ENCODE measurements around the gene SPATA33. TPM values are rescaled to one million over a fixed set of nuclear protein-coding genes. Genes with fewer than 3 reads are reported as not detected.

SPATA33 gene
- 0.43 and 1.7 TPM in 2 replicates for total RNA-seq

DNA sequence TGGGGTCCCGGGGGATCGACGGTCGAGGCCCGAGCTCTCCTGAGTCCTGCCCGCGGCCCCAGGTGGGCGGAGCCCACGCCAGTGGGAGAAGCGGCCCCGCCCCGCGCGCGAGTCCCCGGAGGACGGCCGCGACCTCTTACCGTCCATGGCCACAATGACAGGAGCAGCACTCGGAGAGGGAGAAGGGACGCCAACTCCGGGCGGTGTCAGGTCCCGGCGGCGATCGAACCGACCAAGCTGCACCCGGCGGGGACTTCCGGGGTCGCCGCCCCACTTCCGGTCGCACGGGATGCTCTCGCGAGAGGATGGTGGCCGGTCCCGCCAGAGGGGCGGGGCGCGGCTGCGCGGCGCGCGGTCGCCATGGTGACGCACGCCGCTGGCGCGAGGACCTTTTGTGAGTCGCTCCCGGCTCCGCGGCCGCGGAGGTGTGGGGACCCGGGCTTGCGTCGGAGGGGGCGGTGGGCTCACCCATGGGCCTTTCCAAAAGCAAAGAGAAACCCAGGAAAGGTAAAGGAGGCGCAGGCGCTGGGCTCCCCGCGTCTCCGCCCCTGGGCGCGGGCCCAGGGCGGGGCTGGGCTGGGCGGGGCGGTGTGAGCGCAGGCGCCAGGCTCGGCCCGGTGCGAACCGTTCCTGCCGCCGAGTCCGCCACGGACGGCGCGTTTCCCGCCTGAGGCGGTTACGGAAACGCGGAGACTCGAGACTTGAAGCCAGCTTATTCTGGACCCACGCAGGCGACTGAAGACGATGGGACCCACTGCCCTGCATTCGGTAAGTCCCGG lies at the start of gene SPATA33, which contains the start of gene CHMP1A:
TSS of gene SPATA33 (plus strand) at position 395 of the 779 bp plus-strand sequence. CDS start at position 471, 76 bp downstream.
TSS of gene CHMP1A (minus strand) at position 267 of the 779 bp plus-strand sequence. CDS start at position 147, 120 bp downstream.

DNA sequence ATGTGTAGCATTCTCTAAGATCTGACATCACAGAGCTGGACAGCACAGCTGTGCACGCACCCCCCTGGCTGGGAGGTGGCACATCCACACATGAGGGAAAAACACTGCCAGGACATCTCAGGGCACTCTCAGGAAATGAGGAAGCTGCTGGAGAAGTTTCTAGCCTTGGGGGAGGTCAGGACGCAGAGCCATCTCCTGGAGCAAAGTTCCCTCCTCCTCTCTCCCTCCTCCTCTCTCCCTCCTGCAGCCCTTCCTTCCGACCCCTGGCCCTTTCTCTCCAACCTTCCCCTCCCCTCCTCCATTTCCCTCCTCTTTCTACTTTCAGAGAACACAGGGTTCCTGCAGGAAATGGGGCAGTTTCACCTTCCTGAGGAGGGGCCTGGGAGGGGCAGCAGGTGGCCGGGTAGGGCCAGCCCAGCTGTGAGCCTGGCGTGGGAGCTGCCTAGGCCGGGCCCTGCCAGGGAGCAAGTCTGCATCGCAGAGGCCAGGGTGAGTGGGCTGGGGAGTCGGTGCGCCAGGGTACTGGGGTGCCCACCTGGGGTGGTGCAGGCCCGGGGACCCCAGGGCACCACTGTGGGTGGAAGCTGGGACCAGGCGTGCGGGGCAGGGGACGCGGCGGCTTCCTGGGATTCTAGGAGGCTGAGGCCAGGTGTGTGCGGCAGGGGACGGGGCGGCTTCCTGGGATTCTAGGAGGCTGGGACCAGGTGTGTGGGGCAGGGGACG lies 44.2 kb upstream of the SPATA33 start, which contains the start of gene DPEP1:
TSS of gene DPEP1 (plus strand) at position 412 of the 723 bp plus-strand sequence. CDS start 16,769 bp downstream, outside the sequence.

DNA sequence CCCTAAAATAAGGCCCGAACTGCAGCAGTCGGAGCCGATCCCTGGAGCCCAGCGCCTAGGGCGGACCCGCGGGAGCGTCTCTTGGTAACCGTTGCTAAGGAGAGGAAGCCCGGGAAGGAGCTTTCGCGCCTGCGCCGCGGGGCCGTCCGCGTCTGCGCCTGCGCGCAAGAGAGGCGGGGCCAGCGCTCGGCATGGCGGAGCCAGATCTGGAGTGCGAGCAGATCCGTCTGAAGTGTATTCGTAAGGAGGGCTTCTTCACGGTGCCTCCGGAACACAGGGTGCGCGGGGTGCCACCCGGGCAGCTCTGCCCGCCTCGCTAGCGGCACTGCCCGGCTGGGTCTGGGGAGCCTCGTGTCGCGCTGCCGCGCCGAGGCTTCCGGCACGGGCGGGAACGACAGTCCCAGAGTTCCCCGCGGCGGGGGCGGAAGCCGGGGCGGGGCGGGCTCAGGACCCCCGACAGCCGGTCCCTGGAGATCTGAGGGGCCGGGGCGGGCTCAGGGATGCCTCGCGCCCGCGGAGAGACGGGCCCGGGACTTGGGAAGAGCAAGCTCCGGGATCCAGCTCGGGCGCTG lies 29.0 kb downstream of the SPATA33 start, which contains the start of gene CDK10:
TSS of gene CDK10 (plus strand) at position 170 of the 572 bp plus-strand sequence. CDS start at position 192, 22 bp downstream.

DNA sequence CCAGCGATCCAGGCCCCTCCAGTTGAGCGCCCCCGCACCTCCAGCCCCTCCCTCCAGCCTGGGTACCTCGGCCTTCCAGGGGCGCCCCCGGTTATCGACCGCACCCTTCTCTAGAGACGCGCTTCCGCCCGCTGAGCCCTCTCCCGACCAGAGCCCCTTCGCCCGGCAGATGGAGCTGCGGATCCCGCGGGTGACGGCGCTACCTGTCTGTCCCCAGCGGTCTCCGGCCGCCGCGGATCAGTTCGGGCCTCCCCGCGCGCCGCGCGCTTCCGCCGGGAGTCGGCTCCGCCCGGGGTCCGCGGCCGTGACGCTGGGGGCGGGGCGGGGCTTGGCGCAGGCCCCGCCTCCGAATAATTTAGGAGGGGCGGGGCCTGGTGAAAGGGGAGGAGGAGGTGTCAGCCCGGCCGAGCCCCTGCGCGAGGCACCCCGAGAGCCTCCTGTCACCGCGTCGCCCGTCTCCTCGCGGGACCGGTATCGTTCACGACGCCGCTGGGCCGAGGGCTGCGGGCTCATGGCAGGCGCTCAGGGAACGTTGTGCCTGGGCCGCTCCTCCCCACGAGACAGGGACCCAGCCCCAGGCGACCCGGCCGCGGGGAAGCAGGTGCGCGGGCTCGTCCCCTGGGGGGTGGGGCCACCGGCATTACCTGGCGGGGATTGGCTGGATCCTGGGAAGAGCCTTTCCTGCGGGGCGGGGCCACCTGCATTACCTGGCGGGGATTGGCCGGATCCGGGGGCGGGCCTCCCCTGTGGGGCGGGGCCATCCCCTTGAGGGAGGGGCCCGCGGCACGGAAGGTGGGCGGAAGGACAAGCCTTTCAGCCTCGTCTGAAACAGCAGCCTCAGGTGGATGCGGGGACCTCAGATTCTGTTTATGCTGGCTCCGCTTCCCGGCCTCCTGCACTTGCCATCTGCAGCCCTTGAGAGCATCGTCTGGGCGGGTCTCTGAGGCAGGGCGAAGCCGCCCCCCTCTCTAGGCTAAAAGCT lies 44.1 kb downstream of the SPATA33 start, which contains the start of gene SPATA2L:
TSS of gene SPATA2L (minus strand) at position 281 of the 982 bp plus-strand sequence. CDS start 473 bp downstream, outside the sequence.

Other genes starting within 250 kb of the SPATA33 start
- 38.8 and 46.3 TPM in 2 replicates for gene ANKRD11, start 167.3 kb upstream of the SPATA33 start, total RNA-seq
- gene SPG7, start 149.4 kb upstream of the SPATA33 start, total RNA-seq = 78.1 and 87.0 TPM in 2 replicates
- gene RPL13, start 97.2 kb upstream of the SPATA33 start, total RNA-seq = 5,597 and 6,631 TPM in 2 replicates
- 1.7 and 16.9 TPM in 2 replicates for gene CPNE7, start 82.1 kb upstream of the SPATA33 start, total RNA-seq
- gene DPEP1, start 44.2 kb upstream of the SPATA33 start, total RNA-seq = 0.24 TPM in 1 of 2 replicates, not detected in the other
- gene CHMP1A, start 128 bp upstream of the SPATA33 start, total RNA-seq = 73.1 and 148 TPM in 2 replicates
- gene CDK10, start 28.9 kb downstream of the SPATA33 start, total RNA-seq = 31.1 and 51.3 TPM in 2 replicates
- gene SPATA2L, start 43.9 kb downstream of the SPATA33 start, total RNA-seq = 9.4 and 22.4 TPM in 2 replicates
- 3.2 and 3.6 TPM in 2 replicates for gene VPS9D1, start 63.1 kb downstream of the SPATA33 start, total RNA-seq
- gene ZNF276, start 63.7 kb downstream of the SPATA33 start, total RNA-seq = 19.0 and 21.2 TPM in 2 replicates
- 0.85 and 6.3 TPM in 2 replicates for gene FANCA, start 158.8 kb downstream of the SPATA33 start, total RNA-seq
- gene SPIRE2, start 170.6 kb downstream of the SPATA33 start, total RNA-seq = 1.1 and 2.4 TPM in 2 replicates
- 68.2 and 149 TPM in 2 replicates for gene TCF25, start 215.8 kb downstream of the SPATA33 start, total RNA-seq

Data from tracheal epithelial cell (primary cell).